Tibial artery (tissue), 4 donors: ENCODE data around the gene ADCY4.
A peak's percentile ranks its signal among the peaks of the same experiment; 100 is the strongest.

ENCODE experiments used
- DNase-seq, 2 donors: peaks; one replicate each; pipeline ENCODE4 v3.0.0-alpha.2; 2019
- H3K27ac ChIP-seq, 2 donors: fragments of 200-600 bp; sonication (generic) in 1 of 2; 1 replicate in 1 of 2; 2 replicates in 1 of 2; pipeline ENCODE4 v1.5.1; 2018 to 2019; ENCODE audit warnings: mild to moderate bottlenecking in 1 of 2
- H3K27me3 ChIP-seq, 2 donors: fragments of 200-600 bp; sonication (generic) in 1 of 2; one replicate each; pipeline versions ENCODE4 v1.5.1 to v1.6.0; 2016 to 2019
- H3K36me3 ChIP-seq, 3 donors: fragments of 200-600 bp; sonication (generic) in 2 of 3; one replicate each; pipeline ENCODE4 v1.5.1; 2016 to 2019; ENCODE audit warnings: mild to moderate bottlenecking in 2 of 3
- H3K4me1 ChIP-seq, 4 donors: fragments of 200-600 bp; sonication (generic) in 2 of 4; 1 replicate in 3 of 4; 2 replicates in 1 of 4; pipeline ENCODE4 v1.5.1; 2016 to 2019
- H3K4me3 ChIP-seq, 2 donors: fragments of 200-600 bp; sonication (generic) in 1 of 2; 1 replicate in 1 of 2; 2 replicates in 1 of 2; pipeline ENCODE4 v1.5.1; 2018 to 2019; ENCODE audit warnings: mild to moderate bottlenecking in 2 of 2
- H3K9me3 ChIP-seq, 3 donors: fragments of 200-600 bp; sonication (generic) in 1 of 3; one replicate each; pipeline ENCODE4 v1.5.1; 2016 to 2019
- intact Hi-C: fragments of 100-400 bp; cut with DNase I; formaldehyde crosslinking; loops from one replicate; pipeline ENCODE4 v1.15.0; 2023; ENCODE audit warnings: low total_unique reads
- TF ChIP-seq, protein P1 (sequence below), 2 experiments: fragments of 200-600 bp in 1 of 2; fragments of 450-650 bp in 1 of 2; IDR thresholded peaks; one replicate each; pipeline ENCODE4 v1.5.1; 2017 to 2019; ENCODE audit warnings: antibody characterized with exemption in 2 of 2, mild to moderate bottlenecking in 1 of 2, moderate library complexity in 1 of 2

ADCY4 gene

DNA sequence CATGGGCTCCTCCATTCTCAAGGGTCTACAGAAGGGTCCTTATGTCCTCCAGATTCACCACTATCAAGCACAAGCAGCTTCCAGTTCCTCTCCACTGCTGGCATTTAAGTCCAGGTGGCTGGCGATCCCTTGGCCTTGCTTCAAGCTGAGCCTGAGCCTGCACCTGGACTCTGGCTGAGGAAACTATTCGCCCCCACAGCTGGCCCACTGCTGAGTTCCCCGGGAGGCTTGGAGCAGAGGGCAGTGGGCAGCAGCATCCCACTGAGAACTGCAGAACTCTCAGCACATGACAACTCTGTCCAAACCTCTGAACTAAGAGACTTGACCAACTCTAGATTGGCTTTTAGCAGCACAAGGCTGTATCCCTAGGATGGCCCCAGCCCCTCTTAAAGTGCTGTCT, 52.1 kb downstream of the ADCY4 start:
- intact Hi-C loops, result no loop called here
- no peak overlapping the region for H3K4me3 ChIP-seq
- H3K27me3 ChIP-seq, result no peaks in the 10 kb centered on the region
- no peak for DNase-seq
- no peaks in the 10 kb centered on the region for H3K4me1 ChIP-seq
- no peaks in the 10 kb centered on the region for H3K36me3 ChIP-seq
- no peak overlapping the region for H3K27ac ChIP-seq
- TF ChIP-seq, protein P1, sequence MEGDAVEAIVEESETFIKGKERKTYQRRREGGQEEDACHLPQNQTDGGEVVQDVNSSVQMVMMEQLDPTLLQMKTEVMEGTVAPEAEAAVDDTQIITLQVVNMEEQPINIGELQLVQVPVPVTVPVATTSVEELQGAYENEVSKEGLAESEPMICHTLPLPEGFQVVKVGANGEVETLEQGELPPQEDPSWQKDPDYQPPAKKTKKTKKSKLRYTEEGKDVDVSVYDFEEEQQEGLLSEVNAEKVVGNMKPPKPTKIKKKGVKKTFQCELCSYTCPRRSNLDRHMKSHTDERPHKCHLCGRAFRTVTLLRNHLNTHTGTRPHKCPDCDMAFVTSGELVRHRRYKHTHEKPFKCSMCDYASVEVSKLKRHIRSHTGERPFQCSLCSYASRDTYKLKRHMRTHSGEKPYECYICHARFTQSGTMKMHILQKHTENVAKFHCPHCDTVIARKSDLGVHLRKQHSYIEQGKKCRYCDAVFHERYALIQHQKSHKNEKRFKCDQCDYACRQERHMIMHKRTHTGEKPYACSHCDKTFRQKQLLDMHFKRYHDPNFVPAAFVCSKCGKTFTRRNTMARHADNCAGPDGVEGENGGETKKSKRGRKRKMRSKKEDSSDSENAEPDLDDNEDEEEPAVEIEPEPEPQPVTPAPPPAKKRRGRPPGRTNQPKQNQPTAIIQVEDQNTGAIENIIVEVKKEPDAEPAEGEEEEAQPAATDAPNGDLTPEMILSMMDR (IDR thresholded peaks at IDR 0.05), result no peak
- no peaks in the 10 kb centered on the region for H3K9me3 ChIP-seq

DNA sequence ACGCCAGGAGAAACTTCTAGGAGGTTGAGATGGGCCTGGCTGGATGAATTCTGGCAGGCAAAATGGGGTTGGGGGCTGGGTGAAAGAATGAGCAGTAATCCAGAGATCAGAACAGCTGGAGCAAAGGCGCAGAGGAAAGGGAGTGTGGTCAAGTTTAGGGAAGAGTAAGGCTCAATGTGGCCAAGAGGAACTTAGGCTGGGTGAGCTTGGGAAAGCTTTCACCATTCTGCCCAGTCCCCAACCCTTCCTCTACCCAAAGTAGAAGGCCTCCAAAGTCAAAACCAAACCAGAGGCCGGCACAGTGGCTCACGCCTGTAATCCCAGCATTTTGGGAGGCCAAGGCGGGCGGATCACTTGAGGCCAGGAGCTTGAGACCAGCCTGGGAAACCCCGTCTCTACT, 53.2 kb downstream of the ADCY4 start:
- Histone ChIP-seq H3K27ac (no peak overlapping the region), H3K36me3 (no peaks in the 10 kb centered on the region), H3K4me3 (no peak overlapping the region), H3K9me3 (no peaks in the 10 kb centered on the region), H3K4me1 (no peaks in the 10 kb centered on the region), H3K27me3 (no peaks in the 10 kb centered on the region)
- TF ChIP-seq, protein P1 (IDR thresholded peaks at IDR 0.05), result no peak
- intact Hi-C loops, result no loop called here
- DNase-seq, result no peak

DNA sequence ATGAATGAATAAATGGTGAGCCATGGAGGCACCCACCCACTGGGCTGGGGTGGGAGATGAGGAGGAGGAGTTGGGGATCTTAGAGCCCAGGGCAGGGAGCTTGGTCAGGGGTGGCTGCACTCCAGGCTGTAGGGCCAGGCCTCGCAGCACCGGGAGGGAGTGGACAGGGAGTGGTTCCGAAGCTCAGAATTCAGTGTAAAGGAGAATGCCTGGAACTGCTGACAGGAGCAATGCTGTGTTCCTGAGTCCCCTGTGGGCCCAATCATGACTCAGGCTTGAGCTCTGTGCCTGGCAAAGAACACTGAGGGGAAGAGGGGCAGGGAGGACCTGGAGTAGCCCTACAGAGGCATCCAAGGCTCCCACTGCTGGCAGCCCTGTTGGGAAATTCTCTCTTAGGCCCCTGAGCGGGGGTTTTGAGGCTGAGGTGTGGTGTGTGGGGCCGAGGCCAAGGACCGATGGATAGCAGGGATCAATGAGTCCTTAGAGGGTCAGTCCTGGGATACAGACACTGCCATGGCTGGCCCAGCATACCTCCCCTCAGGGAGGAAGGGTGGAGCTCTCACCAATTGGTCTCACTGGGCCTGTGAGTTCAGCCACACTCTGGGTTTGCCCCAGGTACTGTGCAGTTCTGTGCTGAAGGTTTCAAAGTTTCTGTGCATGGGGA, 53.9 kb downstream of the ADCY4 start:
- TF ChIP-seq, protein P1 (IDR thresholded peaks at IDR 0.05), result no peak
- no peaks in the 10 kb centered on the region for H3K9me3 ChIP-seq
- no peak overlapping the region for H3K27ac ChIP-seq
- intact Hi-C loops, result no loop called here
- H3K36me3 ChIP-seq, result no peaks in the 10 kb centered on the region
- H3K4me1 ChIP-seq, result no peaks in the 10 kb centered on the region
- DNase-seq, result peak in 1 of 2 donors; percentile 60
- no peaks in the 10 kb centered on the region for H3K27me3 ChIP-seq
- no peak overlapping the region for H3K4me3 ChIP-seq

DNA sequence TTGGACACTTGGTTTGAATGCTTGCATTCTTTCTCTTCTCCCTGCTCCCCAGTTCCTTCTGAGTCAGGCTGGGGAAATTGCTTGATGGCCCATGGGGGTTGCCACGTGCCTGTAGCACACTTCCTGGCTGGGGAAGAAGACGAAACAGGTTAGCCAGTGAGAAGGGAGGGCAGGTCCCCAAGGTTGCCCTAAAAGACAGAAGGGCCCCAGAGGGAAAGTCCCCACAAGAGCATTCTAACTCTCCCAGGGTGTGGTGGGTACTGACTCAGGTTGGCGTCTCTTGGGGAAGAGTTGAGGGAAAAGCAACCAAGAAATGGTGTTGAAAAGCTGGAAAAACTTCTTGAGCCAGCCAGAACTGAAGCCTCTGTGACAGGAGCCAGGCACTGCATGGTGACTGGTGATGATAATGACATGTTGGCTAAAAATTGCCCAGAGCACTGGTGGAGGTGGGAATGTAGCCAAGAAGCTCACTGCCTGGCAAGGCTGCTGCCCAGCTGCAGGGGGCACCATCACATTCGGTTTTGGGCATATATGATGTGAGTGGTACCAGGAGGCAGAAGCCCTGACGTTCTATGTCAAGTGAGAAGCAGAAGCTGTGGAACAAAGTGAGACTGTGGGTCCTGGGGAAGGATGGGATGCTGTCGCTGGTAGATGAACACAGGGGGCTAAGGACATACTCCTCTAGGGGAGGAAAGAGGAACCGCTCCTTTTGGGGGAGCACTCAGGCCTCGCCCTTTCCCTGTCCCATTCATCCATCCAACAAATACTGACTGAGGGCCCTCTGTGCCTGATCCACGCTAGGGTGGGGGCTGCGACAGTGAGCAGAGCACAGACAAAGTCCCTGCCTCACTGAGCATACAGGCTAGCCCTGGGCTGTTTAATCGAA, 55.3 kb downstream of the ADCY4 start:
- H3K27me3 ChIP-seq, result no peaks in the 10 kb centered on the region
- H3K27ac ChIP-seq, result no peak overlapping the region
- no peaks in the 10 kb centered on the region for H3K4me1 ChIP-seq
- intact Hi-C loops, result no loop called here
- H3K4me3 ChIP-seq, result no peak overlapping the region
- DNase-seq, result no peak
- no peaks in the 10 kb centered on the region for H3K9me3 ChIP-seq
- TF ChIP-seq, protein P1 (IDR thresholded peaks at IDR 0.05), result no peak
- no peaks in the 10 kb centered on the region for H3K36me3 ChIP-seq

DNA sequence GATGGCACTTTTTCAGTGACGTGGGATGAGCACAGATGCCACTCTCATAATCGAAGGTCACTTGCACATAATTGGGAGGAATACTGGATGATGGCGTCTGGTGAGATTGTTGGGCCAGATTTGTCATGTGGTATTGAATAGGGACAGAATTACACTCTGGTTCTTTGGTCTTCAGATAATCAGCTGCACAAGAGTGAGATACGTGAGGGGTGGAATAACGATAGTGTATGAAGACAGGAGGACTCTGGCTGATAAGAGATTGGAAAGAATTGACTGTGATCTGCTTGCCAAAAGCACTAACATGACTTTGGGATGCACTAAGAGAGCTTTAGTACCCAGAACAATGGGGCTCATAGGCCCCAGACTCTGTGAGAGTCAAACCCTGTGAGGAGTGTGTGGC, 56.4 kb downstream of the ADCY4 start:
- no peaks in the 10 kb centered on the region for H3K27me3 ChIP-seq
- no peaks in the 10 kb centered on the region for H3K4me1 ChIP-seq
- intact Hi-C loops, result no loop called here
- no peaks in the 10 kb centered on the region for H3K36me3 ChIP-seq
- no peak overlapping the region for H3K4me3 ChIP-seq
- DNase-seq, result no peak
- TF ChIP-seq, protein P1 (IDR thresholded peaks at IDR 0.05), result no peak
- H3K27ac ChIP-seq, result no peak overlapping the region
- H3K9me3 ChIP-seq, result no peaks in the 10 kb centered on the region
